Glomerular endothelial cell (primary cell): ENCODE data around the gene AXIN2. TPM values are rescaled to one million over a fixed set of nuclear protein-coding genes. Genes with fewer than 3 reads are reported as not detected.

Experiments
- DNase-seq: peaks from one replicate; pipeline ENCODE4 v3.0.0-alpha.2; 2011; ENCODE audit warnings: low read depth, low spot score; ENCODE audit errors: extremely low read depth
- total RNA-seq: library from RNA; depleted of rRNA; stranded (reverse); fragments of >200 nt; gene quantifications from 2 replicates; pipeline ENCODE4 v1.2.3, GENCODE V29; 2015

AXIN2 gene
- total RNA-seq, 1 donor from 2014 or later = 0.93 TPM

GRCh38 chr17:65584604-65585521 is 23.4 kb upstream of the AXIN2 start:
- DNase-seq = no peak

- DNase-seq = no peak
Measured at GRCh38 chr17:65583921-65584603, 22.6 kb upstream of the AXIN2 start.

- DNase-seq = no peak
Measured at GRCh38 chr17:65576939-65577338, 15.5 kb upstream of the AXIN2 start.

- DNase-seq = no peak
Measured at GRCh38 chr17:65573282-65573602, 11.8 kb upstream of the AXIN2 start.

DNA sequence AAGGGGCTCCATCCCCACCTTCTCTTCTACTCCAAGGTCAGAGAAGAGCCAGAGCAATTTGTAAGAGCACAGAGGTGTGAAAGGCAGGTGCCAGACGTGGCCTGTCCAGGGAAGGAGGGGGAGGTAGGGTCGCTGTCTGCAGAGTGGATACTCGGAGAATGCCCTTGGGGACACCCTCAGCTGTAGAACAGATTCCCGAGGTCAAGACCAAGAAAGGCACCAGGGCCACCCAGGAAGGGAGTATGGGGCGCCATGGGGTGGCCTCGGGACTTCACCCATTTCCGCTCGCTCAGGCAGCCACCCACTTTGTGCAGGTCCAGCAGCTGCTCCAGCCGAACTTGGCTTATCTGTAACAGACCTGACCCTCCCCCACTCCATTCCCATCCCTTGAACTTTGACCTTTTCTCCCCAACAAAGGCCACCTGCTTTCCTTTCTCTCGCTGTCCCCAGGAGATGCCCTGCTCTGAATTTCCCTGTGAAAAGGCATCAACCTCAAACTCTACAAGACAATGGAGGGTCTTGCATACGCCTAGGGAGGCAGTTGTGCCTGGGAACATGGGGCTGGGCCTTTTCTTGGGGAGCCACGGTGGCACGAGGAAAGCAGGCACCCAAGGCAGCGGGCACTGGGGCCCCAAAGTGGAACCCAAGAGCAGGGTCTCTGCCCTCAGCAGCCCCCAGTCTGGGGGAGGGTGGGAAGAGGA is 11.3 kb upstream of the AXIN2 start:
- no peak for DNase-seq

DNA sequence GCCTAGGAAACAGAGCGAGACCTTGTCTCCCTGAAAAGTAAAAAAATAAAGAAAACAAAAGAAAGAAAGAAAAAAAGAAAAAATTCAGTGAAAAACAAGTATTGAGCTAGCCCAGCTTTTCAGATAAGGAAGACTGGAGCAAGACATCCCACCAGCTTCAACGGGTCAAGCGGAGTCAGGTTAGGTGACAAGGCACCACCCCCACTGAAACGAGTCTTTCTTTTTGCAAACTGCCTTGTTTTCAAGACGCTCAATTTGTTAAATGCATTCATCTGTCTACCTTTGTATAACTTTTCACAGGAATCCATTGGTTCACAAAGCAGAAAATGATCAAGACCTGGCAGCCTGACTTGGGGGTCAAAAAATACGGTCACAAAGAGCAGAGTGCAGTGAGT is 10.7 kb upstream of the AXIN2 start:
- no peak for DNase-seq

DNA sequence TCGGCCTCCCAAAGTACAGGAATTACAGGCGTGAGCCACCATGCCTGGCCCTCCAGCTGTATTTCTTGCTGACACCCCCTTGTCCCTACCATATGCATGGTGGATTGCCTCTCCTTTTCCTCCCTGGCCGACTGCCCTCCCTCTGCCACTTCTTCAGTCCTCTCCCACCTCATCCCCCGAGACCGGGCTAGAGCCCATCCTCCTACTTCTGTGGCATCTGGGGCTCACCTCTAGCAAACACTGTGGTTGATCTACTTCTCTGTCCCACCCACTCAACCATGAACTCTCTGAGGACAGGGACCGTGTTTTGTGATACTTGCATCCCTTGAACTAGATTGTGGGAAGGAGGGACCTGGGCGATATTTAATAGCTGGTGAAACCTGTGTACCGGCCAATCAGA is 7.5 kb upstream of the AXIN2 start:
- no peak for DNase-seq

DNA sequence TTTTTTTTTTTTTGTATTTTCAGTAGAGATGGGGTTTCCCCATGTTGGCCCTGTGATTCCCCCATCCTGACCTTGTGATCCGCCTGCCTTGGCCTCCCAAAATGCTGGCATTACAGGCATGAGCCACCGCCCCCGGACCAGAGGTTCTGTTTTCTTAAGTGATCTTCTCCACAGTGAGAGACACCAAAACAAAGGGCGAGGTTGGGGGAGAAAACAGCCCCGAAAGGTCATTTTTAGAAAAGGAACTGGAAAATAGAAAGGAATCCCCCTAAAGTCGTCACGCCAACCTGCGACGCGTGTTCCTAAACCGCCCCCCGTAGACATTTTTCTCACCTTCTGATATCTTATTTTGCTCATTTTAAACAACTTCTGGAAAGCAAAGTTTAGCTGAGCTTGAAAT is 6.1 kb upstream of the AXIN2 start:
- DNase-seq = no peak

GRCh38 chr17:65565559-65565958 is 4.1 kb upstream of the AXIN2 start:
- DNase-seq = no peak

- no peak for DNase-seq
Measured at GRCh38 chr17:65564793-65565192, 3.3 kb upstream of the AXIN2 start.

DNA sequence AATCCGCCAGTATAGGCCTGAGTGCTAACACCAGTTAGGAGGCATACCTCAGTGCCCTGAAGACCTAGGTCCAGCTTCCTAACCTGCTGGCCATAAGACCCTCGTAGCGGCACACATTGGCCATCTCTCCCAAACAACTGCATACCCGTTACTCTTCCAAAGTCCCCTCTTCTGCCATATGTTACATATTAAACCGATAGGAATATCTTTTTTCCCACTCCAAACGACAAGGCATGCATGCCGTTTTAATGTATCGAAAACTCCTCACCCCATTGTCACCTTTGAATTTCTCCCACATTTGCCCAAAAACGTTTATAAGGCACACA is 721 bp upstream of the AXIN2 start:
- no peak for DNase-seq

GRCh38 chr17:65560628-65561451 is 608 bp downstream of the AXIN2 start:
- no peak for DNase-seq

DNA sequence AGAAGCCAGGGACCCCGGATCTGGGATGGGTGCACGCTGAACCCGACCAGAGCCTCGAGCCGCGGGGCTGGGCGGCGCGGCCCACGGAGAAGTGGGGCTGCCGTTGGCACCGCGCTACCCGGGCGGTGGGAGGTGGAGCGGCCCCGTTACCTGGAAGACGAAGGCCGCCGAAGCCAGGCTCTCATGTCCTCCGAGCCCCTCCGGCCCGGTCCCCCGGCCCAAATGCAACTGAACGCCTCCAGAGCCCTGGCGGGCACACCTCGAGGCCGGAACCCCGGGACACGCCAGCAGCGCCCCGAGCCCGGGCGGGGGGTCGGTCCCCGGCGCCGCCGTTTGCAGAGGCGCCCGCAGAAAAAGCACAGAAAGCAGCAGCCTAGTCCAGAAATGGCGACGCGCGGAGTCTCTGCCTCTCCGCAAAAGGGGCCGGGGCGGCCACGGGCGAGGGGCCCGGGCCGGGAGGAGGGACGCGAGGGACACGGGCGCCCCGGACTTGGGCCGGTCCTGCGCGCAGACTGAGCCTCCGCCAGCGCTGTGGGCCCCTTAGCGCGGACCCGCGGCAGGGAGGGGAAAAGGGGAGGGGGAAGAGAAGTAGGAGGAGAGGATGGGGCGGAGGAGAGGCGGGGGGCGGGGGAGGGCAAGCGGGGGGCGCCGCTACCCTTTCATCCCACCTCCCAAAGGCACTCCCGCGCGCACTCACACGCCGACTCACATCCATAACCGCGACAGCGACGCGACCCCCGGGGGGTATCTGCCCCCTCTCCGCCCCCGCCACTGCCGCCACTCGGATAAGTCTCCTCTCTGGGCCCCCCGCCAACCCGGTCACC is 1.4 kb downstream of the AXIN2 start:
- no peak for DNase-seq

GRCh38 chr17:65559461-65559803 is 2.0 kb downstream of the AXIN2 start:
- no peak for DNase-seq

DNA sequence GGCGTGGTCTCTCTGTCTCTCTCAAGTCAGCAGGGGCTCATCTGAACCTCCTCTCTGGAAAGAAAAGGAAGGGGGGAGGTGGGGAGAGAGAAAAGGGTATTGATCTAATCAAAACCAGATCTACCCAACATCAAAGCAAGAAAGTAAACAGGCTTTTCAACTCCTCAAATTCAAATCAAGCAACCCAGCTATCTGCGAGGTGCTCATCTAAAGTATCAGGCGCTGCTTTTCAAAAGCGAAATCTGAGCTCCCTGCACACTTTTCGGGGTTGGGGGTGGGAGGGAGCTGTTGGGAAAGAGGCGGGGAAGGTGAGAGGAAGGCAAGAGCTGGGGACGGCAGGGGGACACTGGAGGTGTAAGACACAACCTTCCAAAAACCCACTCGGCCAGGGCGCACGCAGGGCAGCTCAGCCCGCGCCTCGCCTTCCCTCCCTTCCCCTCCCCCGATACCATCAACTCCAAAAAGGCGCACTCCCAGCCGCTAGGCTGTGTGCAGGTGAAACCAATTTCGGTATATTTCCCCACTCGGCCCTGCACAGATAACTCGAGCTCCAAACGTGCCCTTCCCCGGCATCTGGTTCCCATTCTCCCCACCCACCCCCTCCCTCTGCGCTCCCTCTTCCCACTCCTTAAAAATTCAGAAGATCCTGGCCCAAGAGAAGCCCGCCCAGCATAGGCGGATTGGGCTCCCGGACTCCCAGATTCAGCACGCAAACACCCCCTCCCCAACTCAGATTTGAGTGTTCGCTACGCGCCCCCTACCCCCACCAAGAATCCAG is 2.6 kb downstream of the AXIN2 start:
- no peak for DNase-seq

DNA sequence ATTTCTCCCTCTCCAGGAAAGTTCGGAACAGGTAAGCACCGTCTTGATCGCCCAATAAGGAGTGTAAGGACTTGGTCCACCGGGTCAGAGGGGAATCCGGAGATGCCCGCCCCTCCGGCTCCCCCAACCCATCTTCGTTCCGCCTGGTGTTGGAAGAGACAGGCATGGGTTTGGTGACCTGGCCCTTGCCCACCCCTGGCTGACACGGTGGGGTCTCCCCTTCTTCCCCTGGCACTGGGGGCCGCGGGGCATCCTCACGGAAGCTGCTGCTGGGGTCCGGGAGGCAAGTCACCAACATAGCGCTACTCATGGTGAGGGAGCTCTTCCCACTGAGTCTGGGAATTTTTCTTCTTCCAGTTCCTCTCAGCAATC is 3.2 kb downstream of the AXIN2 start:
- no peak for DNase-seq

GRCh38 chr17:65557349-65558310 is 3.8 kb downstream of the AXIN2 start:
- no peak for DNase-seq

DNA sequence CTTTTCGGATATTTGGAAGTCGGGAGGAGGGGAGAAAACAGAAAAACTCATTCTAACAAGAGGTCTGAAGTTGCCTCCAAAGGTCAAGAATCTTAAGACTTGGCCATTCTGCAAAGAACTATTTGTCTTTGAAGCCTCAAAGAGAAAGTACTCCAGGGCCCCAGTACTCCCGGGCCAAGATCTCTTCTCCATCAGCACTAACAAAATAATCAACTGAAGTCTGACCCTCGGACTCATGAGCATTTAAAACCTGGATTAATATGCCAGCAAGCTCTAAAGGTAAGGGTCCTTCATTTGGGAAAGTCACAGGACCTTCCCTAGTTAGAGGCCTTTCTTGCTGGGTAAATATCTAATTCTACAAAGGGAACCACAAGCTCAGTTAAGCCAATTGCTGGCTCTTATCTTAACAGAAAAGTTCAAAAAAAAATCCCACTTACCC is 4.5 kb downstream of the AXIN2 start:
- no peak for DNase-seq
